GM12878 (cell line): ENCODE measurements around the gene TOX2.

ENCODE experiments used
- CHD1 ChIP-seq: IDR thresholded peaks from 2 replicates; pipeline ENCODE4 v1.6.1; 2012; ENCODE audit warnings: low read depth, low read length, improper control_type of control experiment
- CTCF ChIP-seq, 3 experiments: IDR thresholded peaks in 2 of 3; conservative IDR thresholded peaks in 1 of 3; 2 replicates each; pipeline ENCODE4 v1.5.1; 2011; ENCODE audit warnings: low read depth in 3 of 3, low read length in 3 of 3, mild to moderate bottlenecking in 3 of 3, control low read depth in 2 of 3, moderate library complexity in 2 of 3, inconsistent platforms in 1 of 3, mixed read lengths in 1 of 3; ENCODE audit not compliant: control insufficient read depth in 2 of 3, insufficient read depth in 1 of 3; ENCODE audit errors: extremely low read depth in 1 of 3
- FOXM1 ChIP-seq: IDR thresholded peaks from 2 replicates; pipeline ENCODE4 v1.6.1; 2012; ENCODE audit warnings: low read depth, mild to moderate bottlenecking, inconsistent platforms, low read length, moderate library complexity
- HDAC2 ChIP-seq: fragments of 200-600 bp; sonication (generic); IDR thresholded peaks from 2 replicates; pipeline ENCODE4 v1.6.1; 2017
- TCF12 ChIP-seq: IDR thresholded peaks from 2 replicates; pipeline ENCODE4 v1.6.1; 2011; ENCODE audit warnings: low read depth, mild to moderate bottlenecking, low read length

- no peak for TF ChIP-seq CTCF (IDR thresholded peaks at IDR 0.05 in 2 of 3, conservative IDR thresholded peaks at IDR 0.05 in 1 of 3; ENCODE audit: control insufficient read depth in 2 of 3, extremely low read depth in 1 of 3, insufficient read depth in 1 of 3, low read depth in 3 of 3, low read length in 3 of 3)
- no peak for TF ChIP-seq FOXM1
- TF ChIP-seq TCF12: no peak
- TF ChIP-seq CHD1: no peak
- TF ChIP-seq HDAC2: no peak
These were observed 138.4 kb downstream of the TOX2 start for GRCh38 chr20:44053046-44053445.
